B cell (primary cell): Measurements from ENCODE around the gene PRPSAP1. TPM values are rescaled to one million over a fixed set of nuclear protein-coding genes. Genes with fewer than 3 reads are reported as not detected.
A peak's percentile ranks its signal among the peaks of the same experiment; 100 is the strongest.

ENCODE experiments used
- ATAC-seq: fragments of 200-7000 bp; cut with Tn5 transposase; one replicate; pipeline ENCODE4 v1.10.0; 2021; ENCODE audit warnings: low read depth, mild to moderate bottlenecking, moderate number of reproducible peaks, moderate library complexity
- CTCF ChIA-PET: fragments of 350-600 bp; sonication (Branson Sonifier 250); formaldehyde crosslinking; loops from one replicate; lab custom pipeline; 2021; ENCODE audit warnings: antibody characterized with exemption, inconsistent platforms; lab: Charles Lee
- POLR2A ChIA-PET: fragments of 350-600 bp; sonication (Branson Sonifier 250); formaldehyde crosslinking; loops from one replicate; lab custom pipeline; 2021; ENCODE audit warnings: antibody characterized with exemption; lab: Charles Lee
- DNase-seq: peaks from one replicate; pipeline ENCODE4 v3.0.0; 2013
- H2AFZ ChIP-seq: 2 replicates; pipeline ENCODE4 v1.6.1; 2012; ENCODE audit warnings: mild to moderate bottlenecking, low read depth, low read length; ENCODE audit not compliant: insufficient read depth, poor library complexity, severe bottlenecking
- H3K27ac ChIP-seq, 2 donors: 1 replicate in 1 of 2; 2 replicates in 1 of 2; pipeline ENCODE4 v1.5.1; 2012 to 2013; ENCODE audit warnings: low read length in 2 of 2, mild to moderate bottlenecking in 2 of 2, moderate library complexity in 1 of 2
- H3K27me3 ChIP-seq, 4 experiments: fragments of 200-600 bp in 1 of 4; sonication (generic) in 1 of 4; replicated peaks in 1 of 4; 1 replicate in 2 of 4; 2 replicates in 2 of 4; pipeline versions ENCODE4 v1.6.1 to v1.7.0; 2013 to 2016; ENCODE audit warnings: low read length in 3 of 4, mild to moderate bottlenecking in 2 of 4, mixed read lengths in 1 of 4, moderate library complexity in 1 of 4; ENCODE audit not compliant: insufficient read depth in 4 of 4, control insufficient read depth in 3 of 4; ENCODE audit errors: control extremely low read depth in 1 of 4
- H3K36me3 ChIP-seq, 2 experiments: replicated peaks in 1 of 2; 1 replicate in 1 of 2; 2 replicates in 1 of 2; pipeline versions ENCODE4 v1.6.1 to v1.7.1; 2013; ENCODE audit warnings: low read length in 1 of 2; ENCODE audit not compliant: insufficient read depth in 2 of 2, control insufficient read depth in 1 of 2; ENCODE audit errors: control extremely low read depth in 1 of 2, extremely low read depth in 1 of 2
- H3K4me1 ChIP-seq, 2 donors: fragments of 200-600 bp in 1 of 2; sonication (generic) in 1 of 2; 1 replicate in 1 of 2; 2 replicates in 1 of 2; pipeline versions ENCODE4 v1.5.1 to v1.6.1; 2013 to 2017; ENCODE audit warnings: low read length in 2 of 2; ENCODE audit not compliant: control insufficient read depth in 2 of 2, insufficient read depth in 2 of 2
- H3K4me2 ChIP-seq: replicated peaks from 2 replicates; pipeline ENCODE3; 2012; ENCODE audit warnings: mild to moderate bottlenecking, low read depth, low read length; ENCODE audit not compliant: poor library complexity, severe bottlenecking
- H3K4me3 ChIP-seq, 5 experiments: fragments of 200-600 bp in 1 of 5; sonication (generic) in 1 of 5; 1 replicate in 3 of 5; 2 replicates in 2 of 5; pipeline versions ENCODE4 v1.5.1 to v1.7.0; 2011 to 2016; ENCODE audit warnings: low read length in 4 of 5, mild to moderate bottlenecking in 4 of 5, low read depth in 2 of 5, control low read depth in 1 of 5, moderate library complexity in 1 of 5; ENCODE audit not compliant: insufficient read depth in 1 of 5; ENCODE audit errors: control extremely low read depth in 1 of 5, extremely low read depth in 1 of 5
- H3K79me2 ChIP-seq: fragments of 200-600 bp; sonication (generic); one replicate; pipeline ENCODE4 v1.6.0; 2016; ENCODE audit warnings: low read length; ENCODE audit not compliant: control insufficient read depth, insufficient read depth
- H3K9ac ChIP-seq: fragments of 200-600 bp; sonication (generic); 2 replicates; pipeline ENCODE4 v1.6.1; 2017; ENCODE audit warnings: mild to moderate bottlenecking, low read length, moderate library complexity
- H3K9me3 ChIP-seq, 3 donors: one replicate each; pipeline versions ENCODE4 v1.6.1 to v1.7.1; 2013; ENCODE audit warnings: low read length in 2 of 3; ENCODE audit not compliant: control insufficient read depth in 2 of 3, insufficient read depth in 1 of 3; ENCODE audit errors: control extremely low read depth in 1 of 3
- H4K20me1 ChIP-seq: 2 replicates; pipeline ENCODE4 v1.6.0; 2012; ENCODE audit warnings: mild to moderate bottlenecking, low read length; ENCODE audit not compliant: insufficient read depth, control insufficient read depth, poor library complexity, severe bottlenecking
- H3K27ac Mint-ChIP-seq: one replicate; pipeline ENCODE4 v1.8.0; 2021; ENCODE audit warnings: mixed read lengths
- H3K27me3 Mint-ChIP-seq: one replicate; pipeline ENCODE4 v1.8.0; 2021; ENCODE audit warnings: mixed read lengths
- H3K4me1 Mint-ChIP-seq: one replicate; pipeline ENCODE4 v1.8.0; 2021; ENCODE audit warnings: mixed read lengths
- H3K4me3 Mint-ChIP-seq: one replicate; pipeline ENCODE4 v1.8.0; 2021; ENCODE audit warnings: mixed read lengths
- H3K9me3 Mint-ChIP-seq: one replicate; pipeline ENCODE4 v1.8.0; 2022; ENCODE audit warnings: mixed read lengths; ENCODE audit not compliant: insufficient read depth
- EZH2 ChIP-seq: IDR thresholded peaks from 2 replicates; pipeline ENCODE4 v1.6.1; 2012; ENCODE audit warnings: borderline replicate concordance, low read depth, mild to moderate bottlenecking, moderate library complexity, low read length; ENCODE audit not compliant: insufficient read depth, poor library complexity, severe bottlenecking
- WGBS: methylation state at CpG from one replicate; pipeline ENCODE4 v1.1.5; 2013; ENCODE audit warnings: missing lambda C conversion rate; ENCODE audit not compliant: insufficient coverage; 5-methylcytosine and 5-hydroxymethylcytosine counted together
- intact Hi-C: fragments of 100-400 bp; cut with micrococcal nuclease; formaldehyde crosslinking; loops from one replicate; pipeline ENCODE4 v1.10.0; 2022
- polyA plus RNA-seq: library from polyadenylated mRNA; depleted of rRNA; stranded (reverse); fragments of >200 nt; gene quantifications from 2 replicates; pipeline ENCODE4 v1.2.3, GENCODE V29; 2012
- total RNA-seq, 2 donors: library from RNA; stranded (reverse); fragments of 120-200 nt in 1 of 2; gene quantifications; 1 replicate in 1 of 2; 2 replicates in 1 of 2; pipeline versions ENCODE4 v1.2.3 to v1.2.4, GENCODE V29; 2013 to 2022
- TF ChIP-seq, protein P1 (sequence below): fragments of 200-600 bp; IDR thresholded peaks from one replicate; pipeline ENCODE4 v1.8.0; 2022; ENCODE audit warnings: antibody characterized with exemption, mild to moderate bottlenecking

Gene PRPSAP1
- total and polyA plus RNA-seq, 2 donors (not counting 1 experiment from before 2014, with no cell fraction given): 45.5 to 61.4 TPM

DNA sequence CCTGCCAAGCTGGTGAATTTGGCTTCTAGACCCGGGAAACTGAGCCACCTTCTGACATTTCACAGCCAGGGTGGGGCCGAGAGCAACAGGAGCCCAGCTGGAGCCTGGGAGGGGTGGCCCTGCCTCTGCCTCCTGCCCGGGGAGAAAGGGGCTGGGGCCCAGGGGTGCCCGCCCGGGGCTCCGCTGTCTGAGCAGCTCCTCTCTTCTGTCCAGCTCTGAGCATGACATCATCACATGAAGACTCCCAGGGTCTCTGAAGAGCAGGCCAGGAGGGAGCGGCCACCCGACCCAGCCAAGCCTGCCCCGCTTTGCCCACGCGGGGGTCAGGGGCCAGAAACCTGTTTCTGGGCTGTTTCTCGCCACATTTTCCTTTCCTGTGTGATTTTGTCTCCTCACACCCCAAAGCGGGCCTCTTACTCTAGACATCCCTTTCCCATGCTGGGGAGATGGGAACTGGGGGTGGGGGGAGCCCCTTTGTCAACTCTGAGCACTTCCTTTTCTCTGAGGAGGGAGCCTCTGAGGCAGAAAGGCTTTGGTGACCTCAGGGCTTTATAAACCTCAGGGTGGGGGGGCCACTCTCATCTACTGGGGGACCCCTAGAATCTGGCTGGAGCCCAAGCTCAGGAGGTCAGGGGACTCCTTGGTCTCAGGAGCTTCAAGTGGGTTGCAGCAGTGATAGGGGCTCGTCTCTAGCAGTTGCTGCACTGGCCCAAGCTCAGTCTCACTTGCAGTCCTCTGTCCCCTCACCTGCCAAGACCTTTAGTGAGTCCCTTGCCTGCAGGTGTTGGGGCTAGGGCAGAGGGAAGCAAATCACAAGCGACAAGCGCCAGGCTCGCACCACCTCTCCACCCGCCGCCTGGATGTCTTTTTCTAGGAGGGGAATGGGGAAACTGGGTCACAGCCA is 80.9 kb downstream of the PRPSAP1 start:
- peak overlapping the region; percentile 97 to 99 for H3K27ac ChIP-seq
- H3K36me3 ChIP-seq: peaks cover 2 to 13% of the 10 kb centered on the region in 2 experiments
- peaks cover 85% of the 10 kb centered on the region for H3K4me1 Mint-ChIP-seq
- DNase-seq (peak; percentile 86), ATAC-seq (peak; percentile 9)
- ChIA-PET CTCF (interaction anchor here (1.0 to 16.7 kb wide), 10 partner anchors 11 to 259 kb away, joined by 3 to 435 read pairs (median 6); partner anchors contain the start of genes FOXJ1 and UBALD2), POLR2A (interaction anchor here (0.5 to 5.6 kb wide), 7 partner anchors 9 to 972 kb away, joined by 3 to 44 read pairs (median 6); partner anchors contain the start of gene UBALD2)
- H3K4me3 Mint-ChIP-seq: peak overlapping the region; percentile 82
- H3K9ac ChIP-seq: peak overlapping the region; percentile 68
- H3K27ac Mint-ChIP-seq: peak overlapping the region; percentile 93
- H4K20me1 ChIP-seq: peaks cover 5% of the 10 kb centered on the region
- peak overlapping the region in 4 of 5 experiments; percentile 41 to 61 (median 52) for H3K4me3 ChIP-seq
- H3K4me2 ChIP-seq: peak overlapping the region; percentile 94
- no peaks in the 10 kb centered on the region for H3K27me3 ChIP-seq
- WGBS: 12% methylated on average over 11 of the region's 19 CpGs
- H3K9me3 ChIP-seq: peaks cover 0 to 5% (median 0%) of the 10 kb centered on the region in 3 donors
- H3K79me2 ChIP-seq: peaks cover 16% of the 10 kb centered on the region
- H3K27me3 Mint-ChIP-seq: no peaks in the 10 kb centered on the region
- no peak overlapping the region for H2AFZ ChIP-seq
- intact Hi-C loops: loop anchor here (1.0 to 10.0 kb wide), 4 partner anchors 8 to 222 kb away; partner anchors contain the start of genes FOXJ1 and RNF157
- no peak for TF ChIP-seq EZH2
- TF ChIP-seq, protein P1, sequence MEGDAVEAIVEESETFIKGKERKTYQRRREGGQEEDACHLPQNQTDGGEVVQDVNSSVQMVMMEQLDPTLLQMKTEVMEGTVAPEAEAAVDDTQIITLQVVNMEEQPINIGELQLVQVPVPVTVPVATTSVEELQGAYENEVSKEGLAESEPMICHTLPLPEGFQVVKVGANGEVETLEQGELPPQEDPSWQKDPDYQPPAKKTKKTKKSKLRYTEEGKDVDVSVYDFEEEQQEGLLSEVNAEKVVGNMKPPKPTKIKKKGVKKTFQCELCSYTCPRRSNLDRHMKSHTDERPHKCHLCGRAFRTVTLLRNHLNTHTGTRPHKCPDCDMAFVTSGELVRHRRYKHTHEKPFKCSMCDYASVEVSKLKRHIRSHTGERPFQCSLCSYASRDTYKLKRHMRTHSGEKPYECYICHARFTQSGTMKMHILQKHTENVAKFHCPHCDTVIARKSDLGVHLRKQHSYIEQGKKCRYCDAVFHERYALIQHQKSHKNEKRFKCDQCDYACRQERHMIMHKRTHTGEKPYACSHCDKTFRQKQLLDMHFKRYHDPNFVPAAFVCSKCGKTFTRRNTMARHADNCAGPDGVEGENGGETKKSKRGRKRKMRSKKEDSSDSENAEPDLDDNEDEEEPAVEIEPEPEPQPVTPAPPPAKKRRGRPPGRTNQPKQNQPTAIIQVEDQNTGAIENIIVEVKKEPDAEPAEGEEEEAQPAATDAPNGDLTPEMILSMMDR: no peak
- peaks cover 78 to 89% of the 10 kb centered on the region in 2 donors for H3K4me1 ChIP-seq
- H3K9me3 Mint-ChIP-seq: no peaks in the 10 kb centered on the region
